ENCODE results near the gene NCOA5.
"Not testable (repeated sequence)": the region's sequence is repeated elsewhere in the genome, so short reads cannot be mapped to it uniquely, and the experiment has no call there.

The NCOA5 gene

GRCh38 chr20:46099491-46100287 is 9.9 kb upstream of the NCOA5 start:
- Histone ChIP-seq H3K27ac (no peak overlapping the region), H3K4me3 (no peak overlapping the region)

DNA sequence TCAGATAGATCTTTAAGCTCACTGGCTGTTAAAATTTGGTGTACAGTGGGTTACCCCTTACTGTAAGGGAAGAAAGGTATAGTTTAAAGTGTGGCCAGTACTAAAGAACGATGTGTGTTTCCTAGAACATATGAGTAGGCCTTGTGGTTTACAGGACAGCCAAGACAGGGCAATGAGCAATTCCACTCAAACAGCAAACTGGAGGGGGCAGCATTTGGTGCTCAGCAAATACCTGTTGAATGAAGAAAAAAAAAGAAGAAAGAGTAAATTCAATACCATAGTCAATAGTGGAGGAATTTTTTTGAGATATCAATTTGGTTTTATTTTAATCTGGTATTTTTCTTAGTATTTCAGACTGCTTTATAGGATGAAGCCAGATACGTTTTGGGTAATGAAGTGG is 3.8 kb upstream of the NCOA5 start:
- Histone ChIP-seq H3K4me3 (no peak overlapping the region), H3K27ac (no peak overlapping the region)

GRCh38 chr20:46091622-46092535 is 2.1 kb upstream of the NCOA5 start:
- not testable (repeated sequence) for H3K27ac ChIP-seq, H3K4me3 ChIP-seq

GRCh38 chr20:46089167-46089416 is 670 bp downstream of the NCOA5 start:
- peak overlapping the region; percentile 66 to 96 (median 72) for H3K4me3 ChIP-seq
- H3K27ac ChIP-seq, result peak overlapping the region; percentile 94 to 100 (median 99)

DNA sequence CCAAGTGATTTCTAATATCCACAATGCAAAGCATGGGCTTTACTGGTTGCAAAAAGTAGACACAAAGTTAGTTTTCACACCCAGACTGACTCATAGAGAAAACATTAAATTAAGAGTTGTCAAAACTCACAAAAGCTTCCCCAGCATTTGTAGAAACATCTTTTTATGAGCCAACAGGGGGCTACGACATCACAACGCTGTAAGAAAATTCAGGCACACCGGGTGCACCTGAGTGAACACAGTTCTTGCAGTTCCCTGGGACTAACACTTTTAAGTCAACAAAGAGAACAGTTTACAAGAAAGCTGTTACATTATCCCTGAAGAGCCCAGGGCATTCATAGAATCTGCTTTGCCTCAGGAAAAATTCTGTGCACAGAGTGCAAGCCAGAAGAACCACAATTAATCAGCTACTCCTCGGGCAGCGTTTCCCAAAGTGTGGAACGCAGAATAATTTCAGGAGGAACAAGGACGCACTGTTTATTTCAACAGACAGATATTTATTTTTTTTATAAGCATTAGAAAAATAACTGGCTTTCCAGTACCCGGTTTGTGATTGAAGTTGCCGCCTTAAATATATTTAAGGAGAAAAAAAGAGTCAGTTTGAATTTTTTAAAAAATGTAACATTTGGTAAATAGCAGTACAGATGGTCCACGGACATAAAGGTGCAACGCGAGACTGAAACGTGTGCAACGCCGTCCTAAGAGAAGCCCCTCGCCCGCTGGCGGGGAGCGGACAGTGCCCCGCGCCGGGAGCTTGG is 1.2 kb downstream of the NCOA5 start:
- H3K27ac ChIP-seq, result peak overlapping the region; percentile 94 to 100 (median 99)
- H3K4me3 ChIP-seq, result peak overlapping the region; percentile 66 to 96 (median 72)

DNA sequence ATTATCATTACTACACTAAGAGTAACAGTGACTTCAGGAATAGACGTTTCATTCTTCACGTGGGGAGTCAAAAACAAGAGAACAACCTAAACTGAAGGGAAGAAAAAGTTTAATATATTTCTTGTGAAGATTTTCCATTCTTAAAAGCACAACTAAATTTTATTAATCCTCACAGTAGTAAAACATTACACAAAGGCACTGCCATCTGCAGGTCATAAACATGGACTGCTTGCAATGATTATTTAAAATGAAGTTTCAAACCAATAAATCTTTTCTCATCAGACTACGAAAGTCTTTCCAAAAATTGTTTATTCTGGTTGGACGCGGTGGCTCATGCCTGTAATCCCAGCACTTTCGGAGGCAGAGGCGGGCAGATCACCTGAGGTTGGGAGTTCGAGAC is 2.6 kb downstream of the NCOA5 start:
- H3K27ac ChIP-seq, result no peak overlapping the region
- H3K4me3 ChIP-seq, result no peak overlapping the region

DNA sequence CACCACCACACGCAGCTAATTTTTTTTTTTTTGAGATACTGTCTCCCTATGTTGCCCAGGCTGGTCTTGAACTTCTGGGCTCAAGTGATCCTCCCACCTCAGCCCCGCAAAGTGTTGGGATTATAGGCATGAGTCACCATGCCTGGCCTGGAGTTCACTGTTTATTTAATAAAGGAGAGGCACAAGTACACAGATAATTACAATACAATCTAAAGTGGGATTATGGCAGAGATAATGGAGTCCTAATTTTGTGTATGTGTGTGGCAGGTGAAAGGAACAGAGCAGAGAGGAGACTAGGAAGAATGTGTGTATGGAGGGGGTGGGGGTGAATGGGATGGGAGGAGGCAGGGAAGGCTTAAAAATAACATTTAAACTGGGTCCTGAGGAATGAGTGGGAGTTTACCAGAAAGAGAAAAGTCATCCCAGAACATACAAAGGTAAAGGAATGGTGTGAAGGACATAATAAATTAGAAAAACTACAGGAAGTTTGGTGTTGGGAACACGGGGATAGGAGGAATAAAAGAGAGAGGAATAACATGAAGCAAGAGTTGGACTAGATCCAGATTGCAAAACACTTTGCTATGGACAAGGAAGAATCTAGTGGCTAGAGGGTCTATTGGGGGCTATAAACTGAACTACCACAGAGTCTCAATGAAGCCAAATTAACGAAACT is 4.4 kb downstream of the NCOA5 start:
- Histone ChIP-seq H3K27ac (no peak overlapping the region), H3K4me3 (no peak overlapping the region)

DNA sequence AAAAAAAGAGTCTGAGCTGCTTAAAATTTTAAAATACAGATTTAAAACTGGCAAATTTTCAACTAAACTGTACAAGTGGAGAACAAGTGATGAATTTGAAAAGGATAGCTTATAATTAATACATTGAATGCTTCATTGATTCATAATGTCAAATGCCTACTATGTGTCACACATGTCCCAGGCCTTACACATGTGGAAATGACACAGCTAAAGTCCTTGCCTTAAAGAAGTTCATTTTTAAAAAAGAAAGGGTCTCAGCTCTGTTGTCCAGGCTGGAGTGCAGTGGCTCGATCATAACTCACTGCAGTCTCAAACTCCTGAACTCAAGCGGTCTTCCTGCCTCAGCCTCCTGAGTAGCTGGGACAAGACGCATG is 5.0 kb downstream of the NCOA5 start:
- Histone ChIP-seq H3K27ac (no peak overlapping the region), H3K4me3 (no peak overlapping the region)

DNA sequence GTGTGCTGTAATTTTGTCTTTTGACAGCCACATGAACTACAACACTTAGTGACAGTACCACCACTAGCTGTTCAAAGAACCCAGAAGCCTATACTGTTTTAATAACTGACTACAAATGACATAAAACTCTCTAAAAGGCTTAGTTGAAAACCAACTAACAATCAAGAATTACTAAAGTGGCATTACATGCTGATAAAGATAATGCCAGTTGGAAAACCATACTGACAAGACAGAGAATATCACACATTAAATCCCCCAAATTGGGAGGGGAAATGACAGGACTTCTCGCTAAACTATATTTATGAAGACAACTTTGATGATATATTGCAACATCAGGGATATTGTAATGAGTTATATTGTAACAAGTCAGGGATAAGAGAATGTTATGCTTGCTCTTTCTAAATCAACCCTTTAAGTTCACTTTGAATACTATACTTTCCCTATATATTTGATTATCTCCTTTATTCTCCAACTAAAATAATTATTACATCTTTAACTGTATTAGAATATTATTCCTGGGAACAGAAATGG is 6.2 kb downstream of the NCOA5 start:
- Histone ChIP-seq H3K27ac (no peak overlapping the region), H3K4me3 (no peak overlapping the region)

GRCh38 chr20:46083101-46083500 is 6.7 kb downstream of the NCOA5 start:
- no peak overlapping the region for H3K4me3 ChIP-seq
- no peak overlapping the region for H3K27ac ChIP-seq

- no peak overlapping the region for H3K27ac ChIP-seq
- H3K4me3 ChIP-seq, result no peak overlapping the region
These were observed 8.7 kb downstream of the NCOA5 start for GRCh38 chr20:46081074-46081473.

DNA sequence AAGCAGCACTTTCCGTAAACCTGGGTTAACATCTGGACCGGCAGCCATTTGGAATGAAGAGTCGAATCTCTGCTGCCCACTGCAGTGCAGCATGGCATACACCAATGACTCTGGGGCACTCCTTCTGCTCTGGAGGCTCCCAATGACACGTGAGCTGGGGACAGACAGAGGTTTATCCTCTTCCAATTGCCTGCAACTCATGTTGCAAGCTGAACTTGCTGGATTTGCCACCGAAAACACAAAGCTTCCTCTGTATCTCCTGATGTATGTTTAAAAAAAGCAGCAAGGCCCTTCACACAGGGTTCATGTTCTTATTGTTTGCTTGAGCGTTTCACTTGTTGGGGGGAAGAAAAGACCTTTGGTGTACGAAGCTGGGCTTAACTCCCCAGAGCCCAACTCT is 10.8 kb downstream of the NCOA5 start:
- H3K4me3 ChIP-seq, result no peak overlapping the region
- H3K27ac ChIP-seq, result no peak overlapping the region

DNA sequence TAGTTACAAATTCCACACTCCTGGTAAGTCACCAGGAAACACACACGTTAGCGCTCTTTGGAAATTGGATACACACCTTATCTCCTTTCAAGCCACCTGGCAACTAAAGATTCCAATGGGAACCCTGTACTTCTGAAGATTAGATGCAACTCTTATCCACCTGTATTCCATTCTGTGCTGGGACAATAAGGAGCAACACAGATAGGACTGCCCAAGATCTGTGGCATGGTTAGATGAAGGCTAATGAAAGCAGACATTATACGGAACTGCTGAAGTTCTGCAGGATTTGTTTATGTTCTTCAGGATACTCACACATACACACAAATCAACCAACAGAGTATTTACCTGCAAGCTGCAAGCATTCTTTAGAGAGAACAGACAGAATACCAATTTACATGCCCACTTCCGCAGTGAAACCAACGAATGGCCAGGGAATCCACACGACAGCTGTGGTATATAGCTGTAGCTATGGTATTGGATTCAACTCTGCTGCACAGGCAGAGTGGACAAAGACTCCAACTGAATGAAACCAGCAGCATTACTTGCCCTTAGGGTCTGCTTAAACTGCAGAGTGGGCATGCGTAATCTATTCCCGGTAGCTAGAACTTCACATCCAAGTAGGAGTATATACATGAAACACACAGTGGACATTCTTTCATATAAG is 12.0 kb downstream of the NCOA5 start:
- Histone ChIP-seq H3K27ac (no peak overlapping the region), H3K4me3 (no peak overlapping the region)

DNA sequence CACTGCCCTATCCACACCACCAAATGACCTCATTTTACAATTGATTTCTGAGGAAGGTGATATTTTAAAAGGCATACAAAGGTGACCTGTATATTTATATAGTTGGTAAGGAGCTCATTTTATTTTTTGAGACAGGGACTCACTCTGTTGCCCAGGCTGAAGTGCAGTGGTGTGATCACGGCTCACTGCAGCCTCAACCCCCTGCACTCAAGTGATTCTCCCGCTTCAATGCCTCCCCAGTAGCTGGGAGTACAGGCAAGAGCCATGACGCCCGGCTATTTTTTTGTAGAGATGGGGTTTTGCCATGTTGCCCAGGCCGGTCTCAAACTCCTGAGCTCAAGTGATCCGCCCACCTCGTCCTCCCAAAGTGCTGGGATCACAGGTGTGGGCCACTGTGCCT is 13.0 kb downstream of the NCOA5 start:
- Histone ChIP-seq H3K27ac (no peak overlapping the region), H3K4me3 (no peak overlapping the region)

DNA sequence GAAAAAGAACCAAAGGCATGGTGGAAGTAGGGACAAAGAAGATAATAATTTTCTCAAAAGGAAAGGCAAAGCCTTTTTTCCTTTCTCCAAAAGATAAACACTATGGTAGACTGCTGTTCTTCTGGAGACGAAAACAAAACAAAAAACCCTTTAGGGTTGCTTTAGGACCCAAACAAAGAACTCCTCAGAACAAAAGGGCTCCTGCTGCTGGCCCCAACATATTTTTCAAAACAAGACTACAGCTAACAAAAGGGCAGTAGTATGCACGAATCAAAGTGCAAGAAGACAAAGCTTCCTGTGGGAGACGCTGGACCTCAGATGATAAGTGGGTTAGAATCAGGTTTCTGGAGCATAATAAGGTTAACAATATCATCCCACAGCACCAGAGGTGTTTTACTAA is 15.8 kb downstream of the NCOA5 start:
- H3K27ac ChIP-seq, result no peak overlapping the region
- H3K4me3 ChIP-seq, result no peak overlapping the region

- no peak overlapping the region for H3K27ac ChIP-seq
- no peak overlapping the region for H3K4me3 ChIP-seq
These were observed 16.3 kb downstream of the NCOA5 start for GRCh38 chr20:46073443-46073842.

DNA sequence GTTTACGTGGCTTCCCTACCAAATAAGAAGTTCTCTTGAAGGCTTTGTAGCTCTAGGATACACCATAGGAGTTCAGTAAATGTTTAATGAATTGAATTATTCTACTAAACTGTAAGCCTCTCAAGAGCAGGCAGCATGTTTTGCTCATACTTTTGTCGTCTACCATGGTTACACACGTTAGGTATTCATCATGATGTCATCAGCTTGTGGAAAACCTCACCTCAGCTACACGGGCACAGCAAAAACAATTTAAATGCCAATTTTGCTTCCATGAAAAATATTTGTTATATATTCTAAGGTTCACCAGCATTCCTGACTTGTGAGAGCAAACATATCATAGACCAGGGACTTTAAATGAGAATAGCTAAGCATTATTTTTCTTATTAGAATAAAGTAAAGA is 16.7 kb downstream of the NCOA5 start:
- no peak overlapping the region for H3K27ac ChIP-seq

DNA sequence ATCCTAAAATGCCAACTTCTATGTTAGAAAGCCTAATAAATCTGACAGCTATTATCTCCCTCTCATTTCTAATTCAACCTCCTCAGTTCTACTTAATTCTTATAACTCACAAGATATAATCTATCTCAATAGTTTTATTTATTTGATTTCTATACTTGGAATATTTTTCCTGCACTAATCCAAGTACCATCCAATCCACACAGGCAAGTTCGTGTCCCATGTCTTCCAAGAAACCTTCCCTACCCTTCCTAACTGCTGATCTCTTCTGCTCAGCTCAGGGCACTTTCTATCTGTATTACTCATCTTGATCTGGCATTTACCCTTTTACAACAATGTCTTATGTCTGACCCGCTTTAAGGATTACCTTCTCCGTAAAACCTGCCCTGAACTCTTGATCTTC is 18.2 kb downstream of the NCOA5 start:
- Histone ChIP-seq H3K27ac (no peak overlapping the region), H3K4me3 (no peak overlapping the region)

More for the DNA sequence above, 16.7 kb downstream of the NCOA5 start:
- no peak overlapping the region for H3K4me3 ChIP-seq

DNA sequence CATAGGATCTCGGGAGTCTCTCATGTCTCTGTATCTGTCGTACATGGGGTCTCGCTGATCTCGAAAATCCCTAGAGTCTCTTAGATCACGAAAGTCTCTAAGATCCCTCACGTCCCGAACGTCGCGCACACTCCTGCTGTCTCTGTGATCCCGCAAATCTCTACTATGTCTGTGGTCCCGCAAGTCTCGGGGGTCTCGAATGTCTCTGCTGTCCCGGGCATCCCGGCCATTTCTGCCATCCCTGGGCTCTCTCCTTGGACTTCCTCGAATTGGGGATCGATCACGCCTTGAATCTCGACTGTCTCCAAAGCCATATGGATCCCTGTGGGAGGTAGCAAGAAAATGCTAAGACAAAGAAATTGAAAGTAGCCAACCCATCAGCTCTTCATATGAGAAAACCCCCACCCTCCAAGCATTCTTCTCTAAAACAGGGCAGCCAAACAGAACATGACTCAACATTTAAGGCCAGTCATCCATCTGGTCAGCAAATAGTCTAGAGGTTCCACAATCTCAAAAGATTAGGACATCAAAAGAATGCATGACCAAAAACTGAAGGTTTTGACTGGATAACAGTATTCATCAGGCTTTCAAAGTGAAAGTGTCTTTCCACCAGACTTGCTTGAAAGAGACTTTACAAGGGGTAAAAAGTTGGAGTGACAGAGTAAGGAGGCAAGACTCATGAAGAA is 19.4 kb downstream of the NCOA5 start:
- H3K4me3 ChIP-seq, result no peak overlapping the region
- H3K27ac ChIP-seq, result no peak overlapping the region
